ENCODE results near the gene HIP1. TPM values are rescaled to one million over a fixed set of nuclear protein-coding genes. Genes with fewer than 3 reads are reported as not detected.
A peak's percentile ranks its signal among the peaks of the same experiment; 100 is the strongest.
"Not testable (repeated sequence)": the region's sequence is repeated elsewhere in the genome, so short reads cannot be mapped to it uniquely, and the experiment has no call there.

Gene HIP1
- total RNA-seq, 1 experiment from 2014 or later, result 43.3 TPM

DNA sequence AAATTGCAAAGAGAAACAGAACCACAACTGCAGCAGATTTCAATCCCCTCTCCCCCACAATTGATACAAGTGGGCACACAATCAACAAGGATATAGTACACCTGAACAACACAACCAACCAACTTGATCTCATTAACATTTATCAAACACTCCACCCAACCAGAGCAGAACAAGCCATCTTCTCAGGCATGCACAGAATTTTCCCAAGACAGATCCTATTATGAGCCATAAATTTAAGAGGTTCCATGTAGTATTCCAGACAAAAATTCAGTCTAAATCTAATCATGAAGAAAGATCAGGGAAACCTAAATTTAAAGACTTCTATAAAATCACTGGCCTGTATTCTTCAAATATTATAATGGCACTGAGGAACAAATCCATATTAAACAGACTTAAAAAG lies 217.0 kb downstream of the HIP1 start:
- intact Hi-C loops (cut with micrococcal nuclease; ENCODE audit: unreplicated experiment); DNase-seq (ENCODE audit: low read depth, low spot score); in situ Hi-C loops (cut with HindIII; ENCODE audit: low pct_unique_long_range_greater_than_20kb, low sequenced_read_pairs); H3K4me1 ChIP-seq (ENCODE audit: control insufficient read depth, insufficient read depth, low read length); ATAC-seq; H3K27ac ChIP-seq (ENCODE audit: low read length); H3K36me3 ChIP-seq (ENCODE audit: control insufficient read depth, insufficient read depth, low read length); H3K4me3 ChIP-seq (ENCODE audit: low read depth in 2 of 2, low read length in 2 of 2); POLR2A ChIA-PET; H3K9me3 ChIP-seq (ENCODE audit: control insufficient read depth, insufficient read depth, low read depth, low read length); BruUV-seq (replicated peaks); CTCF ChIA-PET; H3K27me3 ChIP-seq (ENCODE audit: control insufficient read depth, insufficient read depth, low read length): not testable (repeated sequence)

DNA sequence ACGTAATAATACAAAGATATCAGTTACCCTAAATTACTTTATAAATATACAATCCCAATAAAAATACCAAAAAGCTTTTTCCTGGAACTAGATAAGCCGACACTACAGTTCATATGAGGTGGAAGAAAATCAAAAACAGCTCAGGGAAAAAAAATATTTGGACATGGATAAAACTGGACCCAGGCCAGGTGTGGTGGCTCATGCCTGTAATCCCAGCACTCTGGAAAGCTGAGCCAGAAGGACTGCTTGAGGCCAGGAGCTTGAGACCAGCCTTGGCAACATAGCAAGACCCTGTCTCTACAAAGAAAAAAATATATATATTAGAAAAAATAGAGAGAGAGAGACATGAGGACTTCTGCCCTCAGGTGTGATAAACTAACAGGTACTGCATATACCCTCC lies 219.9 kb downstream of the HIP1 start:
- in situ Hi-C loops (cut with HindIII; ENCODE audit: low pct_unique_long_range_greater_than_20kb, low sequenced_read_pairs); H3K36me3 ChIP-seq (ENCODE audit: control insufficient read depth, insufficient read depth, low read length); H3K4me3 ChIP-seq (ENCODE audit: low read depth in 2 of 2, low read length in 2 of 2); POLR2A ChIA-PET; BruUV-seq (replicated peaks); H3K27me3 ChIP-seq (ENCODE audit: control insufficient read depth, insufficient read depth, low read length); intact Hi-C loops (cut with micrococcal nuclease; ENCODE audit: unreplicated experiment); CTCF ChIA-PET; H3K27ac ChIP-seq (ENCODE audit: low read length); DNase-seq (ENCODE audit: low read depth, low spot score); H3K9me3 ChIP-seq (ENCODE audit: control insufficient read depth, insufficient read depth, low read depth, low read length); H3K4me1 ChIP-seq (ENCODE audit: control insufficient read depth, insufficient read depth, low read length); ATAC-seq: not testable (repeated sequence)

DNA sequence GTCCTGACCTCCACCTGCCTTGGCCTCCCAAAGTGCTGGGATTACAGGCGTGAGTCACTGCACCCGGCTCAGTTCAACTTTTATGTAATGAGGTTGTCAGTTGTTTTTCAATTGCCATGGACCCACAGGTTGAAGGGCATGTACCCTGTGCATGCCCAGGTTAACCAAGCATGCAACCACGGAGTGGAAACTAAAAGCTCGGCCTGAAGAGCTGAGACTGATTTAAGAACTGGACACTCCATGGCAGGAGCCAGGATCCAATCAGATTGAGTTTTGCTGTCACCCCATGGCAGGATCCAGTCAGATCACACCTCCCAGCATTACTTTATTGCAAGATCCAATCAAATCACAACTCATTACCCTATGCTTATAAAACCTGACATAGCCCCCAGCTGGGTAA lies 229.7 kb downstream of the HIP1 start:
- CTCF ChIA-PET; in situ Hi-C loops (cut with HindIII; ENCODE audit: low pct_unique_long_range_greater_than_20kb, low sequenced_read_pairs); ATAC-seq; POLR2A ChIA-PET; DNase-seq (ENCODE audit: low read depth, low spot score); intact Hi-C loops (cut with micrococcal nuclease; ENCODE audit: unreplicated experiment); H3K4me1 ChIP-seq (ENCODE audit: control insufficient read depth, insufficient read depth, low read length); H3K9me3 ChIP-seq (ENCODE audit: control insufficient read depth, insufficient read depth, low read depth, low read length); H3K27me3 ChIP-seq (ENCODE audit: control insufficient read depth, insufficient read depth, low read length); H3K27ac ChIP-seq (ENCODE audit: low read length); BruUV-seq (replicated peaks); H3K4me3 ChIP-seq (ENCODE audit: low read depth in 2 of 2, low read length in 2 of 2); H3K36me3 ChIP-seq (ENCODE audit: control insufficient read depth, insufficient read depth, low read length): not testable (repeated sequence)

DNA sequence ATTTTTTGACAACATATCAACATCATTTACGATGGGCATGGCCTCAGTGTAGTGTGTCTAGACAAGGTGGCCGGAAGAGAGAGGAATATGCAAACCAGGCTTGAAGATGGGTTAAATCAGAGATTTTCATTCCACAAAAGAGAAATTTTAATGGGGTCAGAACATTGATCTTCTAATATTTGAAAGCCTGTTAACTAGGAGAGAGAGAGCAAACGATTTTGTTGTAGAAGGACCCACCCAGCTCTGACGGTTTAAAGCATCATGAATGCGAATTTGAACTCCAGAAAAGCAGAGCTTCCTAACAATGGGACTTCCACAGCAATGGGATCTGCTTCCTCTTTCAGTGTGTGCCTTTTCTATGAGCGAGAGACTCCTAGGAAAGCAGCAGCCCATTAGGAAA lies 246.7 kb downstream of the HIP1 start, which contains the start of gene SPDYE5:
SPDYE5 (plus strand) TSS at position 301 of the 400 bp plus-strand sequence. CDS start 1,728 bp downstream, outside the sequence.
- H3K36me3 ChIP-seq (ENCODE audit: control insufficient read depth, insufficient read depth, low read length); ATAC-seq; H3K4me1 ChIP-seq (ENCODE audit: control insufficient read depth, insufficient read depth, low read length); H3K4me3 ChIP-seq (ENCODE audit: low read depth in 2 of 2, low read length in 2 of 2); H3K9me3 ChIP-seq (ENCODE audit: control insufficient read depth, insufficient read depth, low read depth, low read length); BruUV-seq (replicated peaks); H3K27me3 ChIP-seq (ENCODE audit: control insufficient read depth, insufficient read depth, low read length); in situ Hi-C loops (cut with HindIII; ENCODE audit: low pct_unique_long_range_greater_than_20kb, low sequenced_read_pairs); DNase-seq (ENCODE audit: low read depth, low spot score); H3K27ac ChIP-seq (ENCODE audit: low read length); POLR2A ChIA-PET; CTCF ChIA-PET; intact Hi-C loops (cut with micrococcal nuclease; ENCODE audit: unreplicated experiment): not testable (repeated sequence)

DNA sequence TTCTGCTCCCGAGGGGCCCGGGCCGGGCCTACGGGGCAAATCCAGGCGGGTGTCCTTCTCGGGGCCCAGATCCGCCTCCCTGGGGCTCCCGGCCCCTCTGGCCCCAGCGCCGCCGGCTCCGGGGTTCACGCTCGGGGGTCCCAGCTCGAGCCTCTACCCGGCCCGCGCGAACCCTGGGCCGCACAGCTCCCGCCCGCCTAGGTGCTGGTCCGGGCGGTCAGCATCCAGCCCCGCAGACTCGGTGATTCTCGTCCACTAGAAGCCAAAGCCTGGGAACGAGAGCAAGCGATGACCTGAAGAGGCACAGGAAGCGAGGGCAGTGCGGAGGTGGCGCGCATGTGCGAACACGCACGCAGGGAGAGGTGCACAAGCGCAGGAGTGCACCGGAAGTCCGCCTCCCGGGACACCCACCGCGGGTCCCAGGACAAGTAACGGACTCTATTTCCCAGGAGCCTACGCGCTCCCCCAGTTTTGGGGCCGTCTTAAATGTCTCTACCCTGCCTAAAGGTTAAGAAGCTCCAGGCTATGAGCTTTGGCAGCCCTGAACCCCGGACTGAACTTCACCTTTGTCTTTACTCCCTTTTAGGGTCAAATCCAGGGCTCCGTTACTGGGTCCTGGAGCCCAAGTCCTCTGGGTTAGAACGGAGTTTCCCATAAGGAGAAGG lies 252.6 kb downstream of the HIP1 start, which contains the start of gene POM121C:
POM121C (minus strand) TSS at position 321 of the 665 bp plus-strand sequence. CDS start 44,803 bp downstream, outside the sequence.
- peak; percentile 87 for TF ChIP-seq POLR2AphosphoS5 (IDR thresholded peaks at IDR 0.05; ENCODE audit: low read depth, low read length)
- 0 out of 2 replicates have a peak, but pooled peaks have one; percentile 66 for TF ChIP-seq SIN3A (IDR thresholded peaks at IDR 0.05; ENCODE audit: borderline replicate concordance, insufficient read depth, low read depth, low read length)
- BruUV-seq (replicated peaks); POLR2A ChIA-PET; H3K9me3 ChIP-seq (ENCODE audit: control insufficient read depth, insufficient read depth, low read depth, low read length); H3K27me3 ChIP-seq (ENCODE audit: control insufficient read depth, insufficient read depth, low read length); in situ Hi-C loops (cut with HindIII; ENCODE audit: low pct_unique_long_range_greater_than_20kb, low sequenced_read_pairs); H3K4me1 ChIP-seq (ENCODE audit: control insufficient read depth, insufficient read depth, low read length); H3K36me3 ChIP-seq (ENCODE audit: control insufficient read depth, insufficient read depth, low read length); intact Hi-C loops (cut with micrococcal nuclease; ENCODE audit: unreplicated experiment); CTCF ChIA-PET: not testable (repeated sequence)
- ATAC-seq, result peak; percentile 100
- DNase-seq (ENCODE audit: low read depth, low spot score), result peak; percentile 82
- peak within 1 kb of the TSS; percentile 68 to 72 for H3K4me3 ChIP-seq (ENCODE audit: low read depth in 2 of 2, low read length in 2 of 2)
- H3K27ac ChIP-seq (ENCODE audit: low read length), result peak within 1 kb of the TSS; percentile 80

DNA sequence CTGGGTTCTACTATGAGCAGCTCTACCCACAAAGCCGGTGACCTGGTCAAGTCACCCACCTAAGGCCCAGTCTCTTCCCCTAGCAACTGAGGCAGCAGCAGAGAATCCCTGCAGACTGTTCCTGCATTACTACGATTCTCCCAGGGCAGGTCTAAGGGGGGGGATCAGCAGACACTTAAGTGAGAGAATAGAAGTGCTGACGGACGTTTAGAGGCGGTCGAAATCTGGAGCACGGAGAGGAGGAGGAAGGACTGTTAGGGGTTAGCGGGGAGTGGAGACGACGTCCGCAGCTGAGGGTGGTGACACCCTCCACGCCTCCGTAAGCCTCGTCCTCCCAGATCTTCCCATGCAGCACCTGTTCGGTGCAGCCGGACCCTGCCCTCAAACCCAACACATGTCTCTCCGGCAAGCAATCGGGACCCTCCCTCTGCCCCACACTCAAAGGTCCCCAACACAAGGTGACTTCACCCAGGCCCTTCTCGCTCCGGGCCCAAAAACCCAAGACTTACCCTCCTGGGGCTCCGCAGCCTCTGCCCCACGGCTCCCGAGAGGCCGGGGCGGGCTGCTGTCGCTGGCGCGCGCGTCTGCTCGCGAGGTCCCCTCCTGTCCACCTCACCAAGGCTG lies 253.3 kb downstream of the HIP1 start:
- ATAC-seq; CTCF ChIA-PET; in situ Hi-C loops (cut with HindIII; ENCODE audit: low pct_unique_long_range_greater_than_20kb, low sequenced_read_pairs); H3K4me1 ChIP-seq (ENCODE audit: control insufficient read depth, insufficient read depth, low read length); H3K27me3 ChIP-seq (ENCODE audit: control insufficient read depth, insufficient read depth, low read length); BruUV-seq (replicated peaks); POLR2A ChIA-PET; intact Hi-C loops (cut with micrococcal nuclease; ENCODE audit: unreplicated experiment); H3K36me3 ChIP-seq (ENCODE audit: control insufficient read depth, insufficient read depth, low read length); H3K9me3 ChIP-seq (ENCODE audit: control insufficient read depth, insufficient read depth, low read depth, low read length); DNase-seq (ENCODE audit: low read depth, low spot score): not testable (repeated sequence)
- peak overlapping the region; percentile 80; the same call in 1 of the 2 replicates for H3K27ac ChIP-seq (ENCODE audit: low read length)
- H3K4me3 ChIP-seq (ENCODE audit: low read depth in 2 of 2, low read length in 2 of 2), result peak overlapping the region; percentile 68 to 72
